HG02884 (cell line): Measurements from ENCODE around the gene LAD1.

Experiments used
- ATAC-seq: cut with Tn5 transposase; IDR thresholded peaks from one replicate; pipeline ENCODE4 v1.9.1; 2021; ENCODE audit warnings: mild to moderate bottlenecking, moderate library complexity; ENCODE audit not compliant: unreplicated experiment

The LAD1 gene

DNA sequence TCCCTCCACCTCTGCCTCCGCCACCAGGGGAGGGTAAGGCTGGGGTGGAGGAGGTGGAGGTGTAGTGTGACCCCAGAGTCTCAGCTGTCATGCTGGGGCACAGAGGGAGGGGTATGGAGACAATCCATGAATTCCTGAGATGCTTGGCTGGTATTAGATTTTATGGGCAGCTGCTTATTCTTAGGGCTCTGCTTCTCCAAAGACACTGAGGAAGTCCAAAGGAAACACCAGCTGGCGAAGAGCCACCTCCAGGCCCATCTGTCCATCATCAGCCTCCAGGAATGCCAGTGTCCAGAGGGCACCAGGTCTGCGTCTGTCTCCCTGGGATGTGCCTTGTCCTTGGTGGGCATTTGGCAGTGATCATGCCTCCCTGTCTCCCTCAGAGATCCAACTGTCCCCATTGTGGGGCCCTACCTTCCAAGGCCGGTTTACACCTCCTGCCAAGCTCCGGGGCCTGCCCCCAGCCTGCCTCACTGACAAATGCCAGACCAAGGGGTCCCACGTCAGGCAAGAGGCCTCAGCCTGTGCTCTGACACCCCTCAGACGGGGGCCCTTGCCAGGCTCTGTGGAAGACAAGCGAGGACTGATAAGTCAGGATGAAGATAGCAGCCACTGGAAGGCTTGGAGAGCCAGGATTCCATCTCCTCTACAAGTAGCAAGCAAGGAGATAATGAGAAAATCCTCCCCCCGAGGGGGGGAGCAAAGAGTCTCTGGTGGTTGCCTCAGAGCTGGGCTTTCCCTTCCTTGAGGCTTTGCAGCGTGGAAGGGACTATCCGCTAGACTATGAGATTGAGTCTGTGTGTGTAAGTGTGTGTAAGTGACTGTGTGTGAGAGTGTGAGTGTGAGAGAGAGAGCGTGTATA is 20.9 kb upstream of the LAD1 start:
- no peak for ATAC-seq

DNA sequence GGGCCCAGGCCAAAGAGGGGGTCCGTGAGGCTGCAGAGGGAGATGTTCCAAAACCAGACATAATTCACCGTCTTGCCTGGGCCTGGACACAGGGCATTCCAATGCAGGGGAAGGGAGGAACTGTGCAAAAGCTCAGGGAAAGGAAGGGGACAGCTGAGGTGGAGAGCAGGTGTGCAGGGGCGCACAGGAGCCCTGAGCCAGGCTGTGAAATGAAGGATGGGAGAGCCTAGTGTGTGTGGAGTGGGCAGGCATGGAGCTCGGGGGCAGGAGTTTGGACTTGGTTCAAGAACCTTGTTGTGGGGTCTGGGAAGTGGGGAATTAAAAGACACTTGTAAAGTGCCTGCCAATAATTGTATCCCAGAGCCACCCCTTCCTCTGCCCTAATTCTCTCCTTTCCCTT is 20.1 kb upstream of the LAD1 start:
- ATAC-seq = no peak

DNA sequence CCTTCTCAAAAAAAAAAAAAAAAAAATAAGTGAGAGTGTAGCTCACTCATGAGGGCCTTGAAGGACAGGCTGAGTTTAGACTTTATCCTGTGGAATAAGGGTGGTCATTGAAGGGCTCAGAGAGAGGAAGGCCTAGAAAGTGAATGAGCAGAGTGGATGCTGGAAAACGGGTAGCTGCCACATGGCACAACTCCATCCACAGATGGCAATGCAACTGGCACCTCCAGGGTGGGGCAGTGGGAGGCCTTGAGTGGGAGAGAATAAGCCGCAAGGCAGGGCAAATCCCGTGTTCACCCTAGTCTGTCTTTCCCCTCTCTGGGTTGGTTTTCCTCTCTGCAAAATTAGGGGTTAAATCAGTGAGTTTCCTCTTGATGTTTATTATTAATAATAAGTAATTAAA is 19.3 kb upstream of the LAD1 start:
- ATAC-seq = no peak

GRCh38 chr1:201414051-201414738 is 15.1 kb upstream of the LAD1 start:
- ATAC-seq = no peak

DNA sequence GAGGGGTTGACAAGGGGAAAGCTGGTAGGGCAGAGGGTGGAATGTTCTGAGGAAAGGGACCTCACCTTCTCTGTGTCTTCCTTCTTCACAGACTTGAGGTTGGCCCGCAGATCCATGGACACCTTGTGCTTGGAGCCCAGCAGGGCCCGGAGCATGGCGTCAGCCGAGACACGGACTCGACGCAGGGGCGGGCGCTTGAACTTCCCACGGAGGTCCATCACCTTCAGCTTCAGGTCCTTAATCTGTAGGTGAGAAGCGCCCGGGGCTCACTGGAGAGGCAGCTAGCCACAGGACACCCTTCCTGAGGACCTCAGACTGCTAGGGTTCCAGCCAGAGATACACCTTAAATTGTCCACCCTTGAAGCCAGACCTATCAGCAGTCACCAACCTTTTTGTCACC is 12.2 kb upstream of the LAD1 start:
- ATAC-seq = no peak

- ATAC-seq = no peak
Measured at GRCh38 chr1:201409440-201409839, 10.3 kb upstream of the LAD1 start.

DNA sequence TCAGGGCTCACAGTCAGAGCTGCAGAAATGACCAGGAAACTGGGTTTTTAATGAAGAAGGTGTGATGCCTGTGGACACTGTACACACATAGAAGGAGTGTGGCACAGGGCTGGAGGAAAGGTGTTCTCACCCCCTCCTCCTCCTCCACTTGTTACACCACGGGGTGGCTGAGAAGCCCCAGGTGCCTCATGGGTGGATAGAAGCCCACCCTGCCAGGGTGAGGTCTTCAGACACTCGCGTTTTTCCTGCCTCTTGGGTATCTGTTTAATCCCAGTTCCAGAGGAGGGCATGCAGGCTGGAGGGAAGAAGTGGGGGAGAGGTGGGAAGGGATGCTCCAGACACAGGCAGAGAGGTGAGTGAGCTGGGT is 9.7 kb upstream of the LAD1 start:
- ATAC-seq = no peak

GRCh38 chr1:201408176-201408833 is 9.2 kb upstream of the LAD1 start:
- no peak for ATAC-seq

GRCh38 chr1:201406831-201407406 is 7.8 kb upstream of the LAD1 start:
- ATAC-seq = no peak

GRCh38 chr1:201405484-201405831 is 6.3 kb upstream of the LAD1 start:
- ATAC-seq = no peak

GRCh38 chr1:201404722-201405483 is 5.8 kb upstream of the LAD1 start:
- ATAC-seq = no peak

GRCh38 chr1:201404055-201404454 is 4.9 kb upstream of the LAD1 start:
- no peak for ATAC-seq

- ATAC-seq = no peak
Measured at GRCh38 chr1:201403359-201403758, 4.2 kb upstream of the LAD1 start.

DNA sequence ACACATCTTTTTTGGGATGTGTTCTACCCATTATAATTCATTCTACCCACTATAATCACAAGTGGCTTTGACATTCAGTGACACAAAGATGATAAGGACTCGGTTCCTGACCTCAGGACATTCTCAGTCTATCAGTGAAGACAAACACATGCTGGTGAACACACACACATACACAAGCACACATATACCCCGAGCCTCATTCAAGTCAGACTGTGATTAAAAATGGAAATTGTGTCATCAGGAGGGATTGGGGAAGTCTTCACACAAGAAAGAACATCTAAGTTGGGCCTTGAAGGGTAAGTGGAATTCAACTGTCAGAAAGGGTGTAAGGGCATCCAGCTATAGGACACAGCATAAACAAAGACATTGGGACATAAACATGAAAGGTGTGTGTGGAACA is 2.6 kb upstream of the LAD1 start:
- no peak for ATAC-seq

DNA sequence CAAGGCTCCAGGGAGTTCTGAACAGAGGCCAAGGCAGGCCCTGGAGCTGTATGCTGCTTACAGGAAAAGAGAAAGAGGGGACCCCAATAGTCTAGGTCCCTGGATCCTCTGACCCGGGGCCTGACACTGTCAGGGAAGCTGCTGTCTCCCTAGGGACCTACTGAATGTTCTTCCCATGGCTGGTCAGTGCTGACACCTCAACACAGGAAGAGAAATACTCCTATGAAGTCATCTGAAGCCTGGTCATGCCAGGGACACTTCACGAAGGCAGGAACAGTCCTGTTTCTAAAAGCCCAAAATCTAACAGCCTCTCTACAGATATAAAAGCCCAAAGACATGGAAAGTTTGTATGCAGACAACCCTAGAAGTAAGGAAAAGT is 1.7 kb upstream of the LAD1 start:
- ATAC-seq = no peak

- no peak for ATAC-seq
Measured at GRCh38 chr1:201400212-201400851, 1.2 kb upstream of the LAD1 start.

DNA sequence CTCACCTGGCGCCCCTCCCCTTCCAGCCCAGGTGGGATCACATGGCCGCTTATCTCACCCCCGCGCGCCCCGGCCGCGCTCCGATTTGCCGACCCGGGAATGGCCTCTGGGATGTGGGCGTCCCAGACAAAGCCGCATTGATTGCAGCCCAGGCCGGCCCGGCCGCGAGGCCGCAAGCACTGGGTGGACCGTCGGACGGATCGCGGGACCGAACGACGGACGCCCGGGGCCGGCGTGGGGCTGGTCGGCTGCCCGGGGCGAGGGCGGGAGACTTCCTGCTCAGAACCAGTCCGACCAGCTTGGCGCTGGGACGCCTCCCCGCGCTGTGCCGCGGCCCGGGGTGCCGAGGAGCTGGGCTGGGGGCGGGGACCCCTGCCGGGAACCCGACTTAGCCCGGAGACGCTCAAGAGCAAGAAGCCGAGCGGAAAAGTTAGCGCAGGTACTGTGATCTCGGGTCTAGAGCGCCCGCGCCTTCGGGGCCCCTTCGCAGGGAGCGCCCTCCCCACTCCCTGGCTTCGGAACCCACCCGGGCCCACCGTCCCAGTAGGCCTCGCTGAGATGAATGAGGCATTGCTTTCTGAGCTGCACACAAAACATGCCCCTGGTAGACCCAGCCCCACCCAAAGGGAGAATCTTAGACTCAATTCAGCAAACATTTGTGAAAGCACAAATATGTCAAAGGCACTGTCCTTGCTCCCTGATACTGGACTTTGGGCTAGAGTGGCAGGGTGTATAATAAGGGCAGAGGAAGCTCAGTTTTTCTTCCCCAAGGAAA is 415 bp upstream of the LAD1 start:
- no peak for ATAC-seq

DNA sequence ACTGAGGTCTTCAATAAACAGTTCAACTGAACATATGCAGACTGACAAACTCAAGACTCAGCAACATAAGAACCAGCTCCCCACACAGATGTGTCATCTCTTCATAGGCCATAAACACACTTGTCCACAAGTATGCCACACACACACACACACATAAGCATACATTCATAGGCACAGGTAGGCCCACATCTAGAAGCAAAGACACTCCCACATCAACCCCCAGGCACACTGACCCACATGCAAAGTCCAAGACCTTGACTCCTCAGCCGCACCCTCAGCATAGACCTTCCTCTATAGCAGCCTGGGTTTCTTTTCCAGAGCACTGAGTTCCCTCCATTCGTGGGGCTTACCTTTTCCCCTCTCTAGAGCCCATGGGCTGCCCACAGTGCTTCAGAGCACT is 1.4 kb downstream of the LAD1 start:
- no peak for ATAC-seq

- ATAC-seq = no peak
Measured at GRCh38 chr1:201396861-201397464, 2.2 kb downstream of the LAD1 start.
